NCI-H1105 (cell line): ENCODE measurements around the gene TARDBP.
A peak's percentile ranks its signal among the peaks of the same experiment; 100 is the strongest.
"Not testable (repeated sequence)": the region's sequence is repeated elsewhere in the genome, so short reads cannot be mapped to it uniquely, and the experiment has no call there.

Source experiments
- DNase-seq: peaks from one replicate; lab custom pipeline; 2025; lab: John Stamatoyannopoulos, UW

Gene TARDBP

DNA sequence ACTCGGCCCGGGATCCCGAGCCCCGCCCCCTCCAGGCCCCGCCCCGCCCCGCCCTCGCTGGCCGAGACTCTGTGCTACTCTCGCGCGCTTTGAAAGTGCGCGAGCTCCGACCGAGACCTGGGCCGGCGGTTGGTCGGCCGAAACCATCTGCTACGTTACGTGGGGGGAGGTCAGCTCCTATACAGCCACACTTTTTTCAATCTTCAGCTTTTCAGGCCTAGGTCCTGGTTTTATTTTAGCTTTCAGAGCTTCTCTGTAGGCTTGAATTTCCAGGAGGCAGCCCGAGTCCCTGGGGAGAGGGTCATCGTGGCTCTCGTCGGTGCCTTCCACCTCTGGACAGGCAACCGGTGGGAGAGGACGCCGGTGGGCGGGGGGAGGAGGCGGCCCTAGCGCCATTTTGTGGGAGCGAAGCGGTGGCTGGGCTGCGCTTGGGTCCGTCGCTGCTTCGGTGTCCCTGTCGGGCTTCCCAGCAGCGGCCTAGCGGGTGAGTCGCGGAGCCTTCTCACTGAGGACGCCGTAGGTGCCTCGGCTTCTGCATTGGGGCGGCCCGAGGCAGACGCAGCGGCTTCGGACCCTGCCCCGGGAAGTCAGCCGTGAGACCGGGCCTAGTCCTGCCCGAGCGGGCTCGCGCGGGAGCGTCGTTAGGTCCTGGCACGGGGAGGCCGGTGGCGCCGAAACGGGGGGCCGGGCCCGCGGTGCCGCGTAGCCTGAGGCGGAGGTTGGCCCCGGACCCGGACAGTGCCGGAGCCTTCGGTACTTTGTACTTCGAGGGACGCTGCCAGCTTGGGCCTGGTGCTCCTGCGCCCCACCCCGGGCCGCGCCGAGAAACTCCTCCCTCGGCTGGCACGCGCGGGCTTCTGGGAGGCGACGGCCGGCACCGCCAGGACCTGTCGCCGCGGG lies at the start of gene TARDBP:
Gene TARDBP (plus strand): TSS at position 395 of the 900 bp plus-strand sequence. CDS start 1,074 bp downstream, outside the sequence.
- peak; percentile 90 for DNase-seq

DNA sequence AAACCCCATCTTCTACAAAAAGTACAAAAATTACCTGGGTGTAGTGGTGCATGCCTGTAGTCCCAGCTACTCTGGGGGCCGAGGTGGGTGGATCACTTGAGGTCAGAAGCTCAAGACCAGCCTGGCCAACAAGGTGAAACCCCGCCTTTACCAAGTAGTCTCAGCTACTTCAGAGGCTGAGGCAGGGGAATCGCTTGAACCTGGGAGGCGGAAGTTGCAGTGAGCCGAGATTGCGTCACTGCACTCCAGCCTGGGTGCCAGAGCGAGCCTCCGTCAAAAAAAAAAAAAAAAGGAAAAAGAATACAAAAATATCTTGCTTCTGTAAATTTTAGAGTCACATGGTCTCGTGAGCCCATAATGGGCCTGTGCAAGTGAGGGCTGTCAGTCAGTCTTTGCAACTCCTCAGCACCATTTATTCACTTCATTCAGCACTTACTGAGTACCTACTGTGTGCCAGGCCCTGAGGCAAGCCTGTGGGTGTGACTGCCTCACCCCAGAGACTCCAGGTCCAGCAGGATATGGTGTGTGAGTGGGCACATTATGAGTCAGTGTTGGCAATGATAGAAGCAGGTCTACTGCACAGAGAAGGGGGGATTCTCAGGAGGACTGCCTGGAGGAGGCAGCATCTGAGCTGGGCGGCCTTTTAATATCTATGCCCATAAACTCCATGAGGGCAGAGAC lies 46.8 kb upstream of the TARDBP start:
- DNase-seq, result no peak

DNA sequence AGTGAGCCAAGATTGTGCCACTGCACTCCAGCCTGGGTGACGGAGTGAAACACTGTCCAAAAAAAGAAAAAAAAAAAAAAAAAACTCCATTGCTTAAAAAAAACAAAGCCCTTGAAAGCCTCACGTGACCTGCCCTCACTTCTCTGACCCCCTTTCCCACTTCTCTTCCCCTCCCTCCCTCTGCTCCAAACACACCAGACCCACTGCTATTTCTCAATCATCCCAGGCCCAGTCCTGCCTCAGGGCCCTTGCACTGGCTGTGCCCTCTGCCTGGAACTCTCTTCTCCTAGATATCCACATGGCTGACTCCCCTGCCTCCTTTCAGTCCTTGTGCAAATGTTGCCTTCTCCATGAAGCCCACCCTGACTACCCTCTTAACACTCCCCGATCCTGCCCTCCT lies 45.4 kb upstream of the TARDBP start:
- no peak for DNase-seq

DNA sequence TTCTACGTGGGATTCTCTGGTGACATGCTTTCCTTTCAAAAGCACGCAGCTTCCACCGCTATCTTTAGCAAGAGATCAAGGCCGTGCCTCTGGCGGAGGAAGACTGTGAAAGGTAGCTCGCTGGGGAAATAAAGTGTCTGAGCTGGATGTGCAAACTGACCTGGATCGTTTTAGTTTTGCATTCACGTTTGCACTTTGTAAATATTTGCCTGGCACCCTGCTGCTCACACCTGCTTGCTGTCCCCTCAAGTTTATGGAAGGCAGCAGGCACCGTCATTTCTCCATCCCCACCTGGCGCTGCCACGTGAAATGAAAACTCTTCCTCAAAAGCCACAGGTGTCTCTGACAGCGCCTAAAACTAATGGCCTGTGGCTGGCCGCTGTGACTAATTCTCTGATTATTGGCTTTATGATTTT lies 44.0 kb upstream of the TARDBP start:
- peak; percentile 90 for DNase-seq

DNA sequence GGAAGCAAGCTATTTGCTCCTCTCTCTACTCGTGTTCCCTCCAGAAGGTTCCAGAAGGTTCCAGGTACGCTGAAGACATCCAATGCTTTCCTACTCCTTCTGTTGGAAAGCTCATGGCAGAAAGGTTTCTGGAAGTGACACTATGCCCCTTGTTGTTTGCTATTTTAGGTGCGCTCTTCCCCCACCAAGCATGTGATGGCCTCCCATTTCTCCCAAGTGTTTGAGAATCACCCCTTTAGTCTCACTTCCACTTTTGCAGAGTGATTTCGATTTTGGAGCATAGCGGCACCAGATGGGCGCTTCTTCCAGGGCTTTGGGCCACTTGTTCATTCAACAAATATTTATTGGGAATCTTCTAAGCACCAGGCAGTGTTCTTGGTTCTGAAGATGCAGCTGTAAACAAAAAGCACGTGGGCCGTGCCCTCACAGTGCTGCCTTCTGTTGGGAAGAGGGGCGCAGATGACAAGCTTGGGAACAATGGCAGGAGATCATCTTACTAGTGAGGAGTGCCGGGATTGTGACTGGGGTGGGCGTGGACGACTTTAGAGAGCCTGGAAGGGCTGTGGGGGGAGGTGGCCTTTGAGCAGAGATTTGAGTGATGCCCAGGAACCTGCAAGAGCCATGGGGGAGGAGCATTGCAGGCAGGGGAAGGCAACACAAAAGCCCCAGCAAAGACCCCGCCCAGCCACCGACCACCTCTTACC lies 43.0 kb upstream of the TARDBP start:
- DNase-seq, result peak; percentile 71

DNA sequence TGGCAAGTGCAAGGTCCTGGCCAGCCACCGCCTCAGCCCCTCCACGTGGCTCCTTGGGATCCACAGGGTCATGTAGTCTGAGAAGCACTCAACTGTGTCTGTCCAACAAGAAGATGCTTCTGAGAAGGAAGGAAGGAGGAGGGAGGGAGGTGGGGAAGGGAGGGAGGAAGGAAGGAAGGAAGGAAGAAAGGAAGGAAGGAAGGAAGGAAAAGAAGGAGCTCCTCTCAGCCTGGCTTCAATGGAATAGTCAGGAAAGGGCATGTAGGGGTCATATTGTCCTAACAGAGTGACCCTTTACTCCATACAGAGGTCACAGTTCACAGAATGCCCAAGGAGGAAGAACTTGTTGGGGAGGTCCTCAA lies 42.5 kb upstream of the TARDBP start:
- no peak for DNase-seq

DNA sequence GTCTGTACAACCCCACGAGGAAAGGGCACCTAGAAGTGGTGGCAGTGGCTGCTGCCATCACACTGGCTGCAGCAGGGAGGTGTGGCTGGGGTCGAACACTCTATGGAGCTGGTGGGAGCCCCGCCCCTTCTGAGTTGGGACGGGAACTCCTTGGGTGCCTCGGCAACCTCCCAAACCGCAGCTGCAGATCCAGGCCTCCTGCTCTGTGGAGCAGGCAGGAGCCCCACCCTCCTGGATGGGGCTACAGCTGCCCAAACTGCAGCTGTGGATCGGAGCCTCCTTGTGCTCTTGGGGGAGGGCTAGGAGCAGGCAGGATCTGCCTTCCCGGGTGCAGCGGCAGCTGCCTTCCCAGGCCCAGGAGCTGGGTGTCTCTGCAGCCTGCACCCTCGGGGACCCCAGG lies 38.9 kb upstream of the TARDBP start:
- DNase-seq, result no peak

DNA sequence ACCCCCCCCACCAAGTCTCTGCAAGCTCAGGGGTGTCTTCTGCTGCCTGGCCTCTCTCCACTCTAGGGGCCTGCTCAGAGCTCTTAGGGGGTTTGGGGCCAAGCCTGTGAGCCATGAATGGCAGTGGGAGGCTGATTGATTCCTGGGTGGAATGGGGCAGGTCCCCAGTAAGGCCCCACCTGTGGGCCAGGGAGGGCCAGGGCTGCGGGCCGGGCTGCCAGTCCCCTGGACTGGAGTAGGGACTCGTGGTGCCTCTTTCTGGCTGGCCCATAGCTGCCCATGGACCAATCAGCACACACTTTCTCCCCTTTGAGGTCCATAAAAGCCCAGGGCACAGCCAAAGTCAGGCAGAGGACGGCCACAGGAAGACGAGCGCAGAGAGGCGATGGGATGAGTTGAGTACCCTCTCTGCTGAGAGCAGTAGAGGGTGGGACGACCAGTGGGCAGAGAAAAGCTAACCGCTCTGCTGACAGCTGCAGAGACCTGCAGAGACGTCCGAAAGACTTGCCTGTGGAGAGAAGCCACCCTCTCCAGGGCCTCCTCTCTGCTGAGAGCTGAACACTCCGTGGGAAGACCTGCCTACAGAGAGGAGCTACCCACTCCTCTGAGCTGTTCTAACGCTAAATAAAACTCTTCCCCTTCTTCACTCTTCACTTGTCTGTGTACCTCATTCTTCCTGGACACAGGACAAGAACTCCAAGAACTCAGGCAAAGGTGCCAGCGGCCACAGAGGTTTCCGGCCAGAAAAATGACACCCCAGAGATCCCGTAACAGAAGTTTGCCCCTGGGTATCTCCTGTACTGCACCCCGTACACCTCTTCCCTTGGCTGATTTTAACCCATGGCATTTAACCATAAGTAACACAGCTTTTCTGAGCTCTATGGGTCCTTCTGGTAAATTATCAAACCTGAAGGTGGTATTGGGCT lies 38.2 kb upstream of the TARDBP start:
- no peak for DNase-seq

DNA sequence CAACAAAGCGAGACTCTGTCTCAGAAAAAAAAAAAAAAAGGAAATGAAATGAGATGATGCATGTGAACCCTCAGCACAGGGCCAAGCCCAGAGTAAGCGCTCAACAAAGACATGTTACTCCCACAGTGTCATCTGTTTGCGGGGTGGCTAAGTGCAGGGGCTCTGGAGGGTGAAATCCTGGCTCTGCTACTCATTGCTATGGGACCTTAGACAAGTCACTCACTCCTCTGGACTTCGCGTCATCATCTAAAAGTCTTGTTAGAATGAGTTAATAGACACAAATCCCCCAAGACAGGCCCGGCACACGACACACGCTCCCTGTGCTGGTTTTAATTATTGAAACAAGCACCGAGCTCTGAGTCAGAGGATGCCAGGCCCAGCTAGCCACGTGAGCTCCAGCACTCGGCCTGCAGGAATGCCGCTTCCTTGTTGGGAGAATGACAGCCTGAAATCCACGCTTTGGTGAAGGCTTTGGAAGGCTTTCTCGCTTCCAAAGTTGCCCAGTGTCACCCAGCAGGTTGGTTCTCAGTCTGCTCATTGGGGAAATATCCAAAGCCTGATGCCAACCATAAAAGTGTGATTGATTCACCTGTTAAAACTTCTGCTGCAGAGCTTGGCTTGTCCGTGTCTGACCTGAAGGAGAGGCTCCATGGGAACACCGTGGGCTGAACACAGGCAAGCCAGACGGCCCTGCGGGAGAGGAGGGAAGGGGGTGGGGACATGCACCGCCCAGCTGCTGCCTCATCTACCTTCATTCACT lies 36.7 kb upstream of the TARDBP start:
- no peak for DNase-seq

DNA sequence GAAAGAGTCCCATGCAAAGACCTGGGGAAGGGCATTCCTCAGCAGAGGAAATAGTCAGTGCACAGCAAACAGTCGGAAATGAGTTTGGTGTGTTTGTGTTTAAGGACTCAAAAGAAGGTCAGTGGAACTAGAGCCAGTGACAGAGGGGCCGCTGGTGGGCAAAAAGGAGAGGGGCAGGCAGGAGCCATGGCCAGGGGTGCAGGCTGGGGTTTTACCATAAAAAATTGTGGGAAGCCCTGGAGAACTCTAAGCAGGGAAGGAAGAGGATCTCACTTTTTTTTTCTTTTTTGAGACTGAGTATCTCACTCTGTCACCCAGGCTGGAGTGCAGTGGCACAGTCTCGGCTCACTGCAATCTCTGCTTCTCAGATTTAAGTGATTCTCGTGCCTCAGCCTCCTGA lies 33.7 kb upstream of the TARDBP start:
- DNase-seq, result no peak

DNA sequence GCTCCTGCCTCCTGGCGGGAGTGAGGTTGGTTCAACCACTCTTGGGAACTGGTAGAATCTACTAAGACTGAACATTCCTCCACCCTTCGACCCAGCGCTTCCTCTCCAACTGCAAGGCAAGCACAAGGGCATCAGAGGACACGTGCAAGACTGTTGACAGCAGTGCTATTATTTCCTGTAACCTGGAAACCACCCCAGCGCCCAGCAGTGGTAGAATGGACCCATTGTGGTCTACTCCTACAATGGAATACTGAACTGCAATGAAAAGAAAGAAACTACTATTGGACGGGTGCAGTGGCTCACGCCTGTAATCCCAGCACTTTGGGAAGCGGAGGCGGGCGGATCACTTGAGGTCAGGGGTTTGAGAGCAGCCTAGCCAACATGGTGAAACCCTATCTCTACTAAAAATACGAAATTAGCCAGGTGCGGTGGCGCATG lies 33.0 kb upstream of the TARDBP start:
- no peak for DNase-seq

DNA sequence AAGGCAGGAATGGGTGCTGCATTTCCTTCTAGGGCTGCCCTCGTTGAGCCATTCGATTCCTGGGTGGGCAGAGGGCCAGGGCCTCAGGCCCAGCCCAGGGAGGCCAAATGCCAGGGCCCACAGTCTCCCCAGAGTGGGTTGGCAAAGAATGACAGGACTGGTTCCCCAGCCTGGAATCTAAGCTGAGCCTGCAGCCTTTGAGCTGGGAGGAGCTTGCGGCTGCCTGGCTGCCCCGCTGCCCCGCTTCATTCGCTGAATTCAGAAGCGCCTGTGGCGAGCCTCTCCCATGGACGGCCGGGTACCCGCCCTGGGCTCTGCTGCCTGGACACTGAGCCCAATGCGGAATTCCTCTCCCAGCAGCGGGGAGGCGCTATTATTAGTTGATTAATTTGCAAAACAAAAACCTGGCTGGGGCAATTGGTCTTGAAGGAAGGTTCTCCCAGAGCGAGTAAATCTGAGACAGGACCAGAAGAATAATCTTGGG lies 32.3 kb upstream of the TARDBP start:
- DNase-seq, result no peak

DNA sequence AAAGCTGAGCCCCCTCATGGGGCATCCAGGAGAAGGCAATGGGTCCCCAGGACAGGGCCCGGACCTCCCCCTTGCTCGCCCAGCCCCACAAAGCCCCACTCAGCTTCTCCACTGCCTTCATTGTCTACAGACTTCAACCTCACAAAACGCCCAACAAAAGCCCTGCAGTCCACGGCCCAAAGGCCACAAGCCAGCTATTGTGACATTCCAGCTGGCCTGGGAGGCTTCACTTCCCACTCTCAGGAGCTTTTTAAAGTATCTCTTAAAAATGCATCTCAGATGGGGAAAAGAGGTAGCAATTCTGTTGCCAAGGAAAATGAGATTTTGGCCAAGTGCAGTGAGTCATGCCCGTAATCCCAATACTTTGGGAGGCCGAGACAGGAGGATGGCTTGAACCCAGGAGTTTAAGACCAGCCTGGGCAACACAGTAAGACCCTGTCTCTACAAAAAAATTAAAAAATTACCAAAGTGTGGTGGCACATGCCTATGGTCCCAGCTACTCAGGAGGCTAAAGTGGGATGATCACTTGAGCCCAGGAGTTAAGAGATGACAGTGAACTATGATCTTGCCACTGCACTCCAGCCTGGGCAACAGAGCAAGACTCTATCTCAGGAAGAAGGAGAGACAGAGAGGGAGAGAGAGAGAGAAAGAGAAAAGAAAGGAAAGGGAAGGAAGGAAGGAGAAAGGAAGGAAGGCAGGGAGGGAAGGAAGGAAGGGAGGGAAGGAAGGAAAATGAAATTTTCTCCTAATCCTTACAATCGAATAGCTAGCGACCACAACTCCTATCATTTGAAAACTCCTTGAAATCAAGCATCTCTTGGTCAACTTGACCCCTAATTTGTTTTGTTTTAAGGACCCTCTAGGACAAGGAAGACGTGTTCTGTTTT lies 31.4 kb upstream of the TARDBP start:
- no peak for DNase-seq

DNA sequence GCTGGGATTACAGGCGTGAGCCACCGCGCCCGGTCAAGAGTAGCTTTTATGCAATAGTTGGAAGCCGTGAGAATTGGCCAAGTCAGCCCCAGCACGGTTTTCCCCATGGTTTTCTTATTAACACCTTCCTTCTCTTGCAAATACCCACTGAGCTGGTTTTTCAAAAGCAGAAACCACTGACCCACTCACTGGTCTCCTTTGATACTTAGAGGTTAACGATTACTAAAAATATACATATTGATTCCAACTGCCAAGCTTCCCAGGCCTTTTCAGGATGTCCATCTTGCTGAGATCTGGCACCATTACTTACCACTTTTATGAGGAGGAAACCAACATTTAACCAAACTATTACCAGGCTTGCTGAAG lies 25.9 kb upstream of the TARDBP start:
- no peak for DNase-seq

DNA sequence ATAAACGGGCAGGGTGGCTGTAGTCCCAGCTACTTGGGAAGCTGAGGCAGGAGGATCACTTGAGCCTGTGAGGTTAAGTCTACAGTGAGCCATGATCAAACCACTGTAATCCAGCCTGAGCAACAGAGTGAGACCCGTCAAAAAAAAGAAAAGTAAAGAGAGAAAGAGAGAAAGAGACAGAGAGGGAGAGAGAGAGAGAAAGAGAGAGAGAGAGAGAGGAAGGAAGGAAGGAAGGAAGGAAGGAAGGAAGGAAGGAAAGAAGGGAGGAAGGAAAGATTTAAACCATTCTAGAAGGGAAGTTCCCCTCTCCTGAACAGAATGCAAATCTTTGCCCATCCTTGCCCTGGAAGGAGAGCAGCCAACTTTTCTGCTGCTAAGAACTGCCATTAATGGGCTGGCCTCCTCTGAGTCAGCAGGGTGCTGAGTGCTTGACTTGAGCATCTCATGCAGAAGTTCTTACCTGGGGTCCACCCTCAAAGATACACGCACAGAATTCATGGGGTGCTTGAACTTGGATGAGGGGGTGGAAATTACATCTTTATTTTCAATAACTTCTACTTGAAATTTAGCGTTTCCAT lies 24.5 kb upstream of the TARDBP start:
- DNase-seq, result no peak

DNA sequence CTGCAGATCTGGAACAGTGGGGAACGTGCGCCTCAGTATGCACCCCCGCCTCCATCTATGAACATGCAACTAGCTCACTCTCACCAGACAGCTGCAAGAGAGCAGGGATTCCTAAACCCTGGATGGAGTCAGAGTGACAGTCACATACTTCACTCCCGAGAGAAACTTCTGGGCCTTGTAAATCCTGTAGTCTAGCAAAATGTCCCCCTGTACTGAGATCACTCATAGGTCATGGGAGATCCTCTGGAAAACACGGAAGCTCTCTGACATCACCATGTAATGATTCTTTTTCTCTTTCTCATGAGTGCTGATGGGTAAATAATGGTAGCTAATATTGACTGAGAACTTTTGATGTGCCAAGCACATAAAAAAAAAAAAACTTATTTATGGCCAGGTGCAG lies 23.4 kb upstream of the TARDBP start:
- no peak for DNase-seq

DNA sequence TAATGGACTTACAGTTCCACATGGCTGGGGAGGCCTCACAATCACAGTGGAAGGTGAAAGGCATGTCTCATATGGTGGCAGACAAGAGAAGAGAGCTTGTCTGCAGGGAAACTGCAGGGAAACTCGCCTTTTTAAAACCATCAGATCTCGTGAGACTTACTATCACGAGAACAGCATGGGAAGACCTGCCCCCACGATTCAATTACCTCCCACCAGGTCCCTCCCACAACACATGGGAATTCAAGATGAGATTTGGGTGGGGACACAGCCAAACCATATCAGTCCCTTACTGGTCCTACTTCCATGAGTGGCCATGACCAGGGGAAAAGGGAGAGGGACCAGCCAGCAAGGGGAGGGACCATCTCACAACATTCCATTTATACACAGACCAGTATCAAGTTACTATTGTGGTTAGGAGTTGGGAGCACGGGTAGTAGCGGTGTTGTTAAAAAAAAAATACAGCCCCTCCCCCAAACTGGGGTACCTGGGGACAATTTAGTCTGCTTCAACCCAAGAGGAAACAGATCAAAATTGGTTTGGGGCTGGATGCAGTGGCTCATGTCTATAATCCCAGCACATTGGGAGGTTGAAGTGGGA lies 22.4 kb upstream of the TARDBP start:
- DNase-seq, result not testable (repeated sequence)

DNA sequence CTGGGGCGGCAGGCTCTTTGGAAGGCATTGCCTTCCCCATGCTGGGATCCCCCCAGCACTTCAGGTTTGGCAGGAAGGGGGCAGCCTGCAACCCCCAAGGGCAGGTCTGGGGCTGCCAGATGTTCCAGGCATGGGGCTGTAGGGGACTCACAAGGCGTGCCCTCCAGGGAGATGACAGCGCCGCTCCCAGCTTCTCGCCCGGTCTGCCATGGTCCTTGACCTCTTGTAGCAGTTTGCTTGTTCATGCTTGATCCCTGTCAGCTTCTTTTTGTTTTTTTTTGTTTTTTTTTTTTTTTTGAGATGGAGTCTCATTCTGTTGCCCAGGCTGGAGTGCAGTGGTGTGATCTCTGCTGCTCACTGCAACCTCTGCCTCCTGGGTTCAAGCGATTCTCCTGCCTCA lies 21.6 kb upstream of the TARDBP start:
- no peak for DNase-seq

DNA sequence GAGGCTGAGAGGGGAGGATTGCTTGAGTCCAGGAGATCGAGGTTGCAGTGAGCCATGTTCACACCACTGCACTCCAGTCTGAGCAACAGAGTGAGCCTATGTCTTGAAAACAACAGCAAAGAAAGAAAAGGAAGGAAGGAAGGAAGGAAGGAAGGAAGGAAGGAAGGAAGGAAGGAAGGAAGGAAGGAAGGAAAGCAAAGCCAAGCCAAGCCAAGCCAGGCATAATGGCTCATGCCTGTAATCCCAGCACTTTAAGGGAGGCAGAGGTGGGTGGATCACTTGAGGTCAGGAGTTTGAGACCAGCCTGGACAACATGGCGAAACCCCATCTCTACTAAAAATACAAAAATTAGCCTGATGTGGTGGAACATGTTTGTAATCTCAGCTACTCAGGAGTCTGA lies 20.4 kb upstream of the TARDBP start:
- DNase-seq, result not testable (repeated sequence)
